Peyer's patch (tissue), 4 donors: Measurements from ENCODE around the gene RNF225.

Experiments
- CTCF ChIP-seq, 6 experiments: fragments of 450-650 bp in 4 of 6; fragments of 200-600 bp in 2 of 6; sonication (generic) in 1 of 6; IDR thresholded peaks; one replicate each; pipeline ENCODE4 v1.5.1; 2017 to 2019; ENCODE audit warnings: antibody characterized with exemption in 6 of 6, mild to moderate bottlenecking in 3 of 6, moderate library complexity in 1 of 6
- POLR2A ChIP-seq, 2 donors: fragments of 450-650 bp; IDR thresholded peaks; one replicate each; pipeline ENCODE4 v1.5.1; 2017; ENCODE audit warnings: antibody characterized with exemption in 2 of 2, mild to moderate bottlenecking in 2 of 2, moderate library complexity in 2 of 2

DNA sequence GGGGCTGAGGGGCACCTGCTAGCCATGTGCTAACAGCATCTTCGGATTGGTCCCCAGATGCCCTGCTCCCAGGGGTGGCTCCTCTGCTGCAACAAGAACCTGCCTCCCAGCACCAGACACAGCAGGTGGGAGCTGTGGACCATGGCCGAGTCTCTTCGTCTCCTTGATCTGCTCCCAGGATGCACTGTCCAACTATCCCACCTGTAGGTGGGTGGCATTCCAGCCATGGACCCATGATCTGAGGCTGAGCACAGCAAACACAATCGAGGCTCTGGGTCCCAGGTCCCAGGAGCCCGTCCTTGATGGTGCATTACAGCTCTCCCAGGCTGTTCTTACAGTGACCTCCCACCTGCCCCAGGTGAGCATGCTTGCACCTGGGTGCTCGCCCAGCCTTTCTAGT lies 16.2 kb upstream of the RNF225 start:
- TF ChIP-seq CTCF (IDR thresholded peaks at IDR 0.05) = no peak
- no peak for TF ChIP-seq POLR2A (IDR thresholded peaks at IDR 0.05)
